Iris pigment epithelial cell (primary cell): Measurements from ENCODE around the gene FLACC1.
"Not testable (repeated sequence)": the region's sequence is repeated elsewhere in the genome, so short reads cannot be mapped to it uniquely, and the experiment has no call there.

Source experiments
- DNase-seq: peaks from one replicate; pipeline ENCODE4 v3.0.0-alpha.2; 2011; ENCODE audit warnings: low read depth

Gene FLACC1

DNA sequence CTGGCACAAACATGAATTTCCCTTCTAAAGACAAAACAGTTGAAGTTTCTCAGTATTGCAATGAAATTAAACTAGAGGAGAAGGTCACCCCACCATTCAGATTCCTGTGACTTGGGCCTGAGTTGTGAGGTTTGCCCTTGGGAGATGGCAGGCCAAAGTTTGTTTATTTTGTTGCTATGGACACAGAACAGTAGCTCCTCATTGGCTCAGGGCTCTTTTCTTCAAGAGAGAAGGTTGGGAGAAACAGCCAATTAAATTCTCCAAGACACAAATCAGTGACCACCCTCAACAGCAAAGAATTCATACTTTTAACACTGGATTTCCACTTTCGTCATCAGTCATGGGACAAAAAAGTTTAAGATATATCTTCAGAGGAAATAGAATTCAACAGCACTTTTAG is at the start of gene FLACC1:
TSS of gene FLACC1 (minus strand) at position 125 of the 400 bp plus-strand sequence. CDS start 5,941 bp downstream, outside the sequence.
- DNase-seq: peak; percentile 84

GRCh38 chr2:201406077-201406662 is 49.0 kb upstream of the FLACC1 start:
- peak; percentile 87 for DNase-seq

- DNase-seq: no peak
Measured at GRCh38 chr2:201404699-201405280, 47.6 kb upstream of the FLACC1 start.

GRCh38 chr2:201403880-201404279 is 46.7 kb upstream of the FLACC1 start:
- peak; percentile 57 for DNase-seq

- DNase-seq: peak; percentile 71
Measured at GRCh38 chr2:201402651-201403562, 45.8 kb upstream of the FLACC1 start.

DNA sequence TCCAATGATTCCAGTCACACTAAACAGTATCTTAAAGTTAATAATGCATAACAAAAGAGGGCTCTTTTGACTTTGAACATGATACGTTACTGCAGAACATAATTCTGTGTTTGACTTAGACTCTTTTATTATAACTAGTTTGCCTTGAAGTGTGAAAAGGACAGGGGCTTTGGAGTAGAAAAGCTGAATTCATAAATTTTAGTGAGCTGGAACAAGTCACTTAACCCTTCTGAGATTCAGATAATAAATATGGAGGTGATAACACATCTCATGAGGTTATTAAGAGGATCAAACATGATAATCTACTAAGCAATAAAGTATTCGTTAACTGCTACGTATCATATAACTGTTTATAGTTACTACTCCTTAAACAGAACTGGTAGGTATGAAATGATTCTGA is 44.7 kb upstream of the FLACC1 start:
- DNase-seq: no peak

DNA sequence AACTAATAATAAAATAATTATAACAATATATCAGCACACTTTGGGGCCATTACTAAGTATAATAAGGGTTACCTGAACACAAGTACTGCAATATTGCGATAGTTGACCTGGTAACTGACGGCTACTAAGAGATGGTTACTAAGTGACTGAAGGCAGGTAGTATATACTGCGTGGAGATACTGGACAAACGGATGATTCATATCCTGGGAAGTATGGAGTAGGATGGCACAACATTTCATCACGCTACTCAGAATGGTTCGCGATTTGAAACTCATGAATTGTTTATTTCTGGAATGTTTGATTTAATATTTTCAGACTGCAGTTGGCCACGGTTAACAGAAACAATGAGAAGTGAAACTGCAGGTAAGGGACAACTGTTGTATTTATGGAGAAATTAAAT is 39.5 kb upstream of the FLACC1 start:
- DNase-seq: peak; percentile 86

DNA sequence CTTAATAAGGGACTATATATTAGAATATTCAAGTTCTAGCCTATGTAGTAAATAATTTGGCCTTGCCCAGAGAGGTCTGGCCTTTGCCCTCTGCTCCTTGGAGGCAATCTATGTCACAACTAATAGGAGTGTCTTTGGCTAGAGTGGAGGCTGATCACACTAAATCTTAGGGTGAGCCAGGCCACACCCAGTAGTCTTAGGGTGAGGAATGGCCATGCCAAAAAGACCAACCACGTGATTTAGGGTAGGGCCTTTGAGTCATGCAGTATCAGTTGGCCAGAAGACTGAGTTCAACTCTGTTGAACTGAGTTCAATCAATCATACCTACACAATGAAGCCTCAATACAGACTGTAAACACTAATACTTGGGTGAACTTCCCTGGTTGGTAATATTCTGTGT is 26.0 kb upstream of the FLACC1 start:
- DNase-seq: no peak

- DNase-seq: no peak
Measured at GRCh38 chr2:201378496-201379397, 21.6 kb upstream of the FLACC1 start.

GRCh38 chr2:201377218-201377617 is 20.1 kb upstream of the FLACC1 start:
- no peak for DNase-seq

GRCh38 chr2:201369775-201370174 is 12.6 kb upstream of the FLACC1 start:
- no peak for DNase-seq

DNA sequence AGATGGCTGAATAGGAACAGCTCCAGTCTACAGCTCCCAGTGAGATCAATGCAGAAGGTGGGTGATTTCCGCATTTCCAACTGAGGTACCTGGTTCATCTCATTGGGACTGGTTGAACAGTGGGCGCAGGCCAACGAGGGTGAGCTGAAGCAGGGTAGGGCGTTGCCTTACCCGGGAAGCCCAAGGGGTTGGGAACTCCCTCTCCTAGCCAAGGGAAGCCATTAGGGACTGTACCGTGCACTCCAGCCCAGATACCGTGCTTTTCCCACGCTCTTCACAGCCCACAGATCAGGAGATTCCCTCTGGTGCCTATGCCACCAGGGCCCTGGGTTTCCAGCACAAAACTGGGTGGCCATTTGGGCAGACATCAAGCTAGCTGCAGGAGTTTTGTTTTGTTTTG is 12.2 kb upstream of the FLACC1 start:
- not testable (repeated sequence) for DNase-seq

- peak; percentile 47 for DNase-seq
Measured at GRCh38 chr2:201366146-201366545, 9.0 kb upstream of the FLACC1 start.

GRCh38 chr2:201363857-201364560 is 6.9 kb upstream of the FLACC1 start:
- peak; percentile 73 for DNase-seq

DNA sequence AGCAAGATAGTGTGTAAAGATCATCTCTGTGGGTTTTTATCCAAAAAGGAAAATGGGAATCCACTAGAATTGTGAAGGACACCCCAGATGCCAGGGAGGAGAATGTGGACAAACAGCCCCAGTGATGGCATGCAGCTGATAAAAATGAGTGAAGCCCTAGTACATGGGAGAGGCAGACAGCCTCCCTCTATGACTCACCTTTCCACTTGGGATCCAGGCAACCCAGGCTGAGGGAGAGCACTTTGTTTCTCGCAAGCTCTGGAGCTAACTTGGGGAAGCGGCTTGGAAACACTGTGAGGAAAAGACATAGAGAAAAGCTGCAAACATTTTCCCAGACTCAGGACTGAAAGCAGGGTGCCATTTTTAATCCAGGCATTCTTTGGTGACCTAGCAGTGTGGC is 5.3 kb upstream of the FLACC1 start:
- DNase-seq: peak; percentile 28

- DNase-seq: no peak
Measured at GRCh38 chr2:201361078-201361733, 4.1 kb upstream of the FLACC1 start.

GRCh38 chr2:201360256-201360655 is 3.1 kb upstream of the FLACC1 start:
- DNase-seq: no peak

DNA sequence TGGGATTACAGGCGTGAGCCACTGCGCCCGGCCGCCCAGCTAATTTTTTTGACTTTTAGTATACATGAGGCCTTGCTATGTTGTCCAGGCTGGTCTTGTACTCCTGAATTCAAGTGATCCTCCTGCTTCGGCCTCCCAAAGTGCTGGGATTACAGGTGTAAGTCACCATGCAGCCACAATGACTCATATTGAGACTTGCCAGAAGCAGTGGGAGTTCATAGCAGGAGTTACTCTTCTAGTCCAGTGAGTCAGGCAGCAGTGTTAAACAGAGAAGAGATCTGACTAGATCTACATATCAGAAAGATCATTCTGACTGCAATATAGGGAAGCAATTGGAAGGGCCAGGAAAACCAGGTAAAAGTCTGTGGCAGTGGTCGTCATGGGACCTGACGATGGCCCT is 1.5 kb upstream of the FLACC1 start:
- peak; percentile 88 for DNase-seq

GRCh38 chr2:201353116-201353515 is 4.0 kb downstream of the FLACC1 start:
- no peak for DNase-seq

DNA sequence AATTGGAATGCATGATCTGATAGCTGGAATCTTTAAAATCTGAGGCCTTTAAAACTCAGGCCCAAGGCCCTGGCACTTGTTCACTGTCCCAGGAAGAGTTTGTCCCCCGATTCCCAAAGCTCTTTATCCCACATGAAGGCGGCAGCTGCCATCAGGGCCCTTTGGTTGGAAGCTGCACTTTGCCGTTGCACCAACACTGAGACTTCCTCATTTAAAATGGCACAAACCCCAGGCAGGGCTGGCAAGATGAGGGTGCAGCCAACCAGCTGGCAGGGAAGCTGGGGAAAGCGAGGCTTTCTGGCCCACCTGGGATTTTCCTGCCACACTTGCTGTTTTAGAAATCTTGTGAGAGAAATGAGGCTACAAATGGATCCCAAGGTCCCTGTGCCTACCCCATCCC is 6.3 kb downstream of the FLACC1 start:
- DNase-seq: no peak

GRCh38 chr2:201349601-201350000 is 7.5 kb downstream of the FLACC1 start:
- DNase-seq: no peak
